IMR-90 (cell line): ENCODE data around the gene TBX3. TPM values are rescaled to one million over a fixed set of nuclear protein-coding genes. Genes with fewer than 3 reads are reported as not detected.

Source experiments
- ATAC-seq: fragments of 200-7000 bp; cut with Tn5 transposase; 2 replicates; pipeline ENCODE4 v1.9.1; 2020; ENCODE audit warnings: low read depth, mild to moderate bottlenecking, moderate library complexity
- BruUV-seq: library from RNA; stranded (reverse); fragments of 400-500 nt; replicated peaks from 2 replicates; lab custom pipeline; 2021; lab: Mats Ljungman, UMichigan
- CTCF ChIA-PET: fragments of 300-600 bp; formaldehyde crosslinking; extraction: SDS; loops from one replicate; lab custom pipeline; 2021; ENCODE audit warnings: antibody characterized with exemption; lab: Yijun Ruan, JAX
- POLR2A ChIA-PET: fragments of 300-600 bp; sonication (Branson Sonifier 250); formaldehyde crosslinking; loops from one replicate; lab custom pipeline; 2022; ENCODE audit warnings: antibody characterized with exemption; ENCODE audit not compliant: unreplicated experiment; lab: Charles Lee
- DNase-seq: peaks from one replicate; pipeline ENCODE4 v3.0.0; 2013
- H2AFZ ChIP-seq: replicated peaks from 2 replicates; pipeline ENCODE3; 2013; ENCODE audit warnings: low read length, mild to moderate bottlenecking; ENCODE audit not compliant: poor library complexity
- H2AK5ac ChIP-seq: 2 replicates; pipeline ENCODE4 v1.6.1; 2013; ENCODE audit warnings: low read depth, low read length, inconsistent platforms
- H2AK9ac ChIP-seq: replicated peaks from 2 replicates; pipeline ENCODE3; 2013; ENCODE audit warnings: mild to moderate bottlenecking, low read depth, low read length, moderate library complexity; ENCODE audit not compliant: poor library complexity
- H2BK120ac ChIP-seq: 2 replicates; pipeline ENCODE4 v1.6.1; 2013; ENCODE audit warnings: low read depth, low read length, inconsistent platforms
- H2BK15ac ChIP-seq: 3 replicates; pipeline ENCODE4 v1.6.1; 2013; ENCODE audit warnings: low read depth, low read length, inconsistent platforms
- H2BK20ac ChIP-seq: 2 replicates; pipeline ENCODE4 v1.6.1; 2013; ENCODE audit warnings: low read depth, mild to moderate bottlenecking, inconsistent platforms, low read length, moderate library complexity
- H2BK5ac ChIP-seq: 2 replicates; pipeline ENCODE4 v1.6.1; 2013; ENCODE audit warnings: mild to moderate bottlenecking, low read depth, low read length, inconsistent platforms; ENCODE audit not compliant: poor library complexity, severe bottlenecking
- H3K14ac ChIP-seq: replicated peaks from 2 replicates; pipeline ENCODE4 v1.6.1; 2013; ENCODE audit warnings: low read depth, low read length, inconsistent platforms
- H3K18ac ChIP-seq: 2 replicates; pipeline ENCODE4 v1.6.1; 2013; ENCODE audit warnings: low read depth, low read length, control low read depth
- H3K23ac ChIP-seq: 2 replicates; pipeline ENCODE4 v1.6.1; 2013; ENCODE audit warnings: low read depth, low read length, inconsistent platforms
- H3K27ac ChIP-seq: 2 replicates; pipeline ENCODE4 v1.5.1; 2013; ENCODE audit warnings: mild to moderate bottlenecking, control low read depth, low read length; ENCODE audit not compliant: insufficient read depth
- H3K27me3 ChIP-seq: 2 replicates; pipeline ENCODE4 v1.6.1; 2013; ENCODE audit warnings: low read length; ENCODE audit not compliant: control insufficient read depth, insufficient read depth
- H3K36me3 ChIP-seq: 2 replicates; pipeline ENCODE4 v1.6.1; 2013; ENCODE audit warnings: low read length, mixed read lengths; ENCODE audit not compliant: control insufficient read depth, insufficient read depth
- H3K4ac ChIP-seq: 2 replicates; pipeline ENCODE4 v1.6.1; 2013; ENCODE audit warnings: low read depth, low read length, inconsistent platforms
- H3K4me1 ChIP-seq: 2 replicates; pipeline ENCODE4 v1.6.1; 2013; ENCODE audit warnings: low read length, mixed read lengths; ENCODE audit not compliant: control insufficient read depth, insufficient read depth
- H3K4me2 ChIP-seq: 2 replicates; pipeline ENCODE4 v1.6.1; 2013; ENCODE audit warnings: low read depth, mild to moderate bottlenecking, control low read depth, low read length, moderate library complexity
- H3K4me3 ChIP-seq: 2 replicates; pipeline ENCODE4 v1.5.1; 2013; ENCODE audit warnings: low read depth, mild to moderate bottlenecking, control low read depth, low read length, moderate library complexity; ENCODE audit not compliant: insufficient read depth
- H3K56ac ChIP-seq: 2 replicates; pipeline ENCODE4 v1.6.1; 2013; ENCODE audit warnings: low read length, inconsistent platforms; ENCODE audit not compliant: insufficient read depth; ENCODE audit errors: extremely low read depth
- H3K79me1 ChIP-seq, 2 experiments: 2 replicates each; pipeline ENCODE4 v1.6.1; 2013; ENCODE audit warnings: low read length in 2 of 2, inconsistent platforms in 1 of 2, low read depth in 1 of 2
- H3K9ac ChIP-seq: 2 replicates; pipeline ENCODE4 v1.6.1; 2013; ENCODE audit warnings: low read depth, low read length, control low read depth
- H3K9me1 ChIP-seq: 2 replicates; pipeline ENCODE4 v1.6.1; 2013; ENCODE audit warnings: low read length, inconsistent platforms; ENCODE audit not compliant: insufficient read depth
- H3K9me3 ChIP-seq: 2 replicates; pipeline ENCODE4 v1.6.1; 2013; ENCODE audit warnings: low read length; ENCODE audit not compliant: control insufficient read depth, insufficient read depth
- H4K20me1 ChIP-seq: 2 replicates; pipeline ENCODE4 v1.6.1; 2013; ENCODE audit warnings: low read length, inconsistent platforms; ENCODE audit not compliant: insufficient read depth
- H4K5ac ChIP-seq: 2 replicates; pipeline ENCODE4 v1.6.1; 2013; ENCODE audit warnings: mild to moderate bottlenecking, low read depth, low read length, control low read depth
- H4K8ac ChIP-seq, 2 experiments: 2 replicates each; pipeline ENCODE4 v1.6.1; 2013; ENCODE audit warnings: low read depth in 2 of 2, low read length in 2 of 2, control low read depth in 1 of 2, inconsistent platforms in 1 of 2
- H4K91ac ChIP-seq: 2 replicates; pipeline ENCODE4 v1.6.1; 2013; ENCODE audit warnings: low read depth, low read length, inconsistent platforms; ENCODE audit not compliant: insufficient read depth
- ELK1 ChIP-seq: fragments of 150-350 bp; IDR thresholded peaks from 2 replicates; pipeline ENCODE4 v1.6.1; 2016; ENCODE audit warnings: low read depth, mild to moderate bottlenecking, low read length, moderate library complexity, borderline replicate concordance
- FOS ChIP-seq: fragments of 150-350 bp; IDR thresholded peaks from 2 replicates; pipeline ENCODE4 v1.6.1; 2016; ENCODE audit warnings: low read depth, low read length
- MAFK ChIP-seq: IDR thresholded peaks from 2 replicates; pipeline ENCODE4 v1.6.1; 2012; ENCODE audit warnings: low read depth, low read length, improper control_type of control experiment
- MAZ ChIP-seq: IDR thresholded peaks from 2 replicates; pipeline ENCODE4 v1.6.1; 2012; ENCODE audit warnings: low read depth, mild to moderate bottlenecking, low read length, improper control_type of control experiment, moderate library complexity, borderline replicate concordance
- NFE2L2 ChIP-seq: fragments of 150-350 bp; IDR thresholded peaks from 2 replicates; pipeline ENCODE4 v1.6.1; 2016; ENCODE audit warnings: low read depth, mild to moderate bottlenecking, low read length
- RAD21 ChIP-seq: IDR thresholded peaks from 2 replicates; pipeline ENCODE4 v1.6.1; 2012; ENCODE audit warnings: low read length, improper control_type of control experiment
- RCOR1 ChIP-seq: IDR thresholded peaks from 2 replicates; pipeline ENCODE4 v1.6.1; 2012; ENCODE audit warnings: mild to moderate bottlenecking, low read length, improper control_type of control experiment; ENCODE audit not compliant: insufficient replicate concordance
- USF2 ChIP-seq: fragments of 150-350 bp; IDR thresholded peaks from 2 replicates; pipeline ENCODE4 v1.6.1; 2017; ENCODE audit warnings: mild to moderate bottlenecking, antibody characterized with exemption, low read length, low read depth
- WGBS, 2 experiments: methylation state at CpG; one replicate each; pipeline versions ENCODE4 v1.1.5 to v1.1.7; 2013; ENCODE audit warnings: missing lambda C conversion rate in 2 of 2; ENCODE audit not compliant: insufficient read length in 1 of 2; ENCODE audit errors: extremely low coverage in 2 of 2; 5-methylcytosine and 5-hydroxymethylcytosine counted together
- dilution Hi-C: fragments of 300-500 bp; cut with HindIII; formaldehyde crosslinking; loops from one replicate; pipeline ENCODE4 v1.14.3; 2018; ENCODE audit warnings: low sequenced_read_pairs; ENCODE audit not compliant: unreplicated experiment
- in situ Hi-C: fragments of 300-500 bp; cut with MboI; formaldehyde crosslinking; loops from 3 replicates; pipeline ENCODE4 v1.14.3; 2019; ENCODE audit warnings: low sequenced_read_pairs, inconsistent platforms, mixed read lengths
- intact Hi-C: fragments of 100-400 bp; cut with micrococcal nuclease; formaldehyde crosslinking; loops from 2 replicates; pipeline ENCODE4 v1.10.0; 2022
- polyA plus RNA-seq, 3 experiments: library from polyadenylated mRNA; depleted of rRNA; stranded (reverse); fragments of >200 nt; gene quantifications; 2 replicates each; pipeline ENCODE4 v1.2.3, GENCODE V29; 2012; ENCODE audit warnings: low replicate concordance in 1 of 3
- total RNA-seq: library from RNA; depleted of rRNA; stranded (reverse); fragments of >200 nt; gene quantifications from 2 replicates; pipeline ENCODE4 v1.2.3, GENCODE V29; 2012

TBX3 gene
- total and polyA plus RNA-seq, 2 of the 4 experiments (the other 2 are of a cell fraction), result 15.8 to 44.9 TPM

GRCh38 chr12:114709112-114709511 lies 25.1 kb upstream of the TBX3 start:
- H2BK15ac ChIP-seq, result no peak overlapping the region
- dilution Hi-C loops (no loop called here), intact Hi-C loops (no loop called here), in situ Hi-C loops (no loop called here)
- ChIA-PET POLR2A (no interaction called here), CTCF (no interaction called here)
- peaks cover 3% of the 10 kb centered on the region for H3K4me1 ChIP-seq
- no peak overlapping the region for H3K23ac ChIP-seq
- no peak overlapping the region for H3K9ac ChIP-seq
- H3K14ac ChIP-seq, result no peak overlapping the region
- H2AK5ac ChIP-seq, result no peak overlapping the region
- no peak overlapping the region for H3K4ac ChIP-seq
- H3K18ac ChIP-seq, result no peak overlapping the region
- no peak overlapping the region for H4K5ac ChIP-seq
- no peaks in the 10 kb centered on the region; the same call in 1 of the 2 replicates for H3K9me1 ChIP-seq
- ATAC-seq (no peak), DNase-seq (no peak)
- H3K79me1 ChIP-seq, result no peaks in the 10 kb centered on the region
- no peak overlapping the region for H2BK20ac ChIP-seq
- no peak overlapping the region for H4K91ac ChIP-seq
- no peak overlapping the region for H4K8ac ChIP-seq
- TF ChIP-seq NFE2L2 (no peak), USF2 (no peak), ELK1 (no peak), MAFK (no peak), RCOR1 (no peak), MAZ (no peak), FOS (no peak), RAD21 (no peak)
- H3K4me2 ChIP-seq, result no peak overlapping the region
- no peak overlapping the region for H2BK120ac ChIP-seq
- H3K56ac ChIP-seq, result no peak overlapping the region
- no peak overlapping the region for H3K27ac ChIP-seq
- peaks cover 5% of the 10 kb centered on the region for H3K9me3 ChIP-seq
- peaks cover 3% of the 10 kb centered on the region for H3K27me3 ChIP-seq
- WGBS, 2 experiments, result 97% methylated on average over 5 of the region's 9 CpGs; no CpG with 5 or more reads in 1 of the 2 experiments
- H2AK9ac ChIP-seq, result no peak overlapping the region
- H4K20me1 ChIP-seq, result no peaks in the 10 kb centered on the region
- no peaks in the 10 kb centered on the region for H3K36me3 ChIP-seq
- no peak overlapping the region for H2AFZ ChIP-seq
- BruUV-seq, result no TSS peak
- H3K4me3 ChIP-seq, result no peak overlapping the region
- H2BK5ac ChIP-seq, result no peak overlapping the region
